Prostate gland (tissue), 2 donors: ENCODE results near the gene ARF3.

Source experiments
- POLR2A ChIP-seq: fragments of 450-650 bp; IDR thresholded peaks from one replicate; pipeline ENCODE4 v1.6.1; 2016; ENCODE audit warnings: antibody characterized with exemption, mild to moderate bottlenecking
- TF ChIP-seq, protein P1 (sequence below), 4 experiments: fragments of 200-600 bp in 2 of 4; fragments of 450-650 bp in 2 of 4; sonication (generic) in 2 of 4; IDR thresholded peaks; 1 replicate in 3 of 4; 2 replicates in 1 of 4; pipeline ENCODE4 v1.5.1; 2016 to 2019; ENCODE audit warnings: antibody characterized with exemption in 4 of 4, mild to moderate bottlenecking in 2 of 4, moderate library complexity in 2 of 4

DNA sequence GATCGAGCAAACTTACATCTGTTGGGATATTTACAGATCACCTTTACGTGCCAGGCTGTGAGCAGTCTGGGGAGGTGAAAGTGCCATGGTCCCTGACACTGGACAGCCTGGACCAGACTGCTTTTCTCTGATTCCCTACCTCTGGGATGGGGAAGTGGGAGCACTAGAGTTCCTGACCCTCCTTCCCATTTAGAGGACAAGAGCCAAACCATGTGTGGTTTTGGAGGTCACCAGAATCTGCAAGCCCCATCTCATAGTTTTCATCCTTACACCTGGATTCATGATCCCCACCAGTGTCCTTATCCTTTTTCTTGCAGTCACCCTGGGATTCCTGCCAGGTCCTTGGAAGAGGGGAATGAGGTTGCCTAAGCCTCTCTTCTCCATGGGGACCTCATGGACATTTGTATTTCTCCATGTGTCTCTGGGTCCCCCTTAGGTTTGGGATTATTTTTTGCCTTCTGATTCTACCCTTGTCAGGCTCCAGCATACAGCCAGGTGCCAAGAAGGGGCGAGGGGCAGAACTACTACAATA, 15.7 kb upstream of the ARF3 start:
- TF ChIP-seq, protein P1, sequence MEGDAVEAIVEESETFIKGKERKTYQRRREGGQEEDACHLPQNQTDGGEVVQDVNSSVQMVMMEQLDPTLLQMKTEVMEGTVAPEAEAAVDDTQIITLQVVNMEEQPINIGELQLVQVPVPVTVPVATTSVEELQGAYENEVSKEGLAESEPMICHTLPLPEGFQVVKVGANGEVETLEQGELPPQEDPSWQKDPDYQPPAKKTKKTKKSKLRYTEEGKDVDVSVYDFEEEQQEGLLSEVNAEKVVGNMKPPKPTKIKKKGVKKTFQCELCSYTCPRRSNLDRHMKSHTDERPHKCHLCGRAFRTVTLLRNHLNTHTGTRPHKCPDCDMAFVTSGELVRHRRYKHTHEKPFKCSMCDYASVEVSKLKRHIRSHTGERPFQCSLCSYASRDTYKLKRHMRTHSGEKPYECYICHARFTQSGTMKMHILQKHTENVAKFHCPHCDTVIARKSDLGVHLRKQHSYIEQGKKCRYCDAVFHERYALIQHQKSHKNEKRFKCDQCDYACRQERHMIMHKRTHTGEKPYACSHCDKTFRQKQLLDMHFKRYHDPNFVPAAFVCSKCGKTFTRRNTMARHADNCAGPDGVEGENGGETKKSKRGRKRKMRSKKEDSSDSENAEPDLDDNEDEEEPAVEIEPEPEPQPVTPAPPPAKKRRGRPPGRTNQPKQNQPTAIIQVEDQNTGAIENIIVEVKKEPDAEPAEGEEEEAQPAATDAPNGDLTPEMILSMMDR (IDR thresholded peaks at IDR 0.05): no peak
- TF ChIP-seq POLR2A: no peak
